Right cardiac atrium (tissue), 5 donors: Measurements from ENCODE around the gene EIF2B5. TPM values are rescaled to one million over a fixed set of nuclear protein-coding genes. Genes with fewer than 3 reads are reported as not detected.

Experiments used
- ATAC-seq, 2 donors: fragments of 200-7000 bp; cut with Tn5 transposase; one replicate each; pipeline versions ENCODE4 v1.8.0 to v1.9.1; 2020; ENCODE audit warnings: moderate library complexity in 2 of 2, mild to moderate bottlenecking in 1 of 2
- DNase-seq, 3 donors: peaks; one replicate each; pipeline ENCODE4 v3.0.0-alpha.2; 2020
- H3K27ac ChIP-seq: one replicate; pipeline ENCODE4 v1.5.1; 2013; ENCODE audit warnings: mild to moderate bottlenecking, low read length, control low read depth, moderate library complexity
- H3K27me3 ChIP-seq: one replicate; pipeline ENCODE4 v1.6.1; 2013; ENCODE audit not compliant: control insufficient read depth, insufficient read depth
- H3K4me1 ChIP-seq: one replicate; pipeline ENCODE4 v1.6.1; 2013; ENCODE audit warnings: low read length; ENCODE audit not compliant: control insufficient read depth, insufficient read depth
- H3K4me3 ChIP-seq: one replicate; pipeline ENCODE4 v1.5.1; 2013; ENCODE audit warnings: low read length, control low read depth
- H3K9me3 ChIP-seq: one replicate; pipeline ENCODE4 v1.6.1; 2013; ENCODE audit warnings: low read length; ENCODE audit not compliant: control insufficient read depth
- WGBS: extraction: QIAGEN DNeasy Blood & Tissue Kit; methylation state at CpG from one replicate; pipeline ENCODE4 v1.1.7; 2013; 5-methylcytosine and 5-hydroxymethylcytosine counted together
- intact Hi-C, 4 donors: fragments of 100-400 bp; cut with DNase I; formaldehyde crosslinking; loops; one replicate each; pipeline versions ENCODE4 v1.11.0 to v1.14.0; 2022 to 2023
- polyA plus RNA-seq: library from polyadenylated mRNA; stranded (reverse); fragments of 200-250 nt; gene quantifications from one replicate; pipeline ENCODE4 v1.2.3, GENCODE V29; 2013
- total RNA-seq, 4 donors: library from RNA; stranded (reverse); fragmentation: NEBNext Ultra II Directional; extraction: Animal tissue kit (Norgen Biotek cat#: 25700); gene quantifications; one replicate each; pipeline ENCODE4 v1.2.1, GENCODE V29; 2021
- donor health status: healthy with polysubstance abuse.
- donor health status: DM: no; HTN: yes; CAD: no.
- donor health status: DM: no; HTN: no; CAD: no.
- donor health status: DM: no; HTN: yes; CAD: no; lungs with severe emphysema.
- donor health status: DM: yes; HTN: yes; CAD: no.

Gene EIF2B5
- total and polyA plus RNA-seq, 5 donors = 28.3 to 34.5 (median 32.5) TPM

GRCh38 chr3:184174284-184174645, 39.1 kb downstream of the EIF2B5 start:
- no peaks in the 10 kb centered on the region for H3K9me3 ChIP-seq
- 16% methylated on average over 4 of the region's 4 CpGs for WGBS
- ATAC-seq (no peak), DNase-seq (no peak)
- H3K4me1 ChIP-seq = peaks cover 9% of the 10 kb centered on the region
- intact Hi-C loops = no loop called here
- no peak overlapping the region for H3K4me3 ChIP-seq
- no peaks in the 10 kb centered on the region for H3K27me3 ChIP-seq
- H3K27ac ChIP-seq = peak overlapping the region; percentile 10

- ATAC-seq = peak; percentile 92 to 95
- Histone ChIP-seq H3K4me1 (peaks cover 9% of the 10 kb centered on the region), H3K27me3 (no peaks in the 10 kb centered on the region), H3K9me3 (no peaks in the 10 kb centered on the region), H3K27ac (peak within 1 kb of the TSS; percentile 93), H3K4me3 (peak within 1 kb of the TSS; percentile 73)
- under 1% methylated on average over 73 of the region's 73 CpGs for WGBS
- peak; percentile 99 for DNase-seq
- intact Hi-C loops = no loop called here
These were observed 39.7 kb downstream of the EIF2B5 start, which contains the start of gene AP2M1 for GRCh38 chr3:184174646-184175492. Gene AP2M1 (plus strand): TSS chr3:184174855. CDS start chr3:184176994, 2,139 bp downstream.

- ATAC-seq (no peak), DNase-seq (peak in 1 of 3 donors; percentile 46)
- no peaks in the 10 kb centered on the region for H3K27me3 ChIP-seq
- H3K4me1 ChIP-seq = peaks cover 9% of the 10 kb centered on the region
- H3K27ac ChIP-seq = peak overlapping the region; percentile 93
- H3K4me3 ChIP-seq = peak overlapping the region; percentile 73
- intact Hi-C loops = no loop called here
- WGBS = 21% methylated on average over 8 of the region's 8 CpGs
- H3K9me3 ChIP-seq = no peaks in the 10 kb centered on the region
These were observed 40.3 kb downstream of the EIF2B5 start for GRCh38 chr3:184175506-184175905.

- H3K27ac ChIP-seq = peak overlapping the region; percentile 39
- peak overlapping the region; percentile 73 for H3K4me3 ChIP-seq
- H3K9me3 ChIP-seq = no peaks in the 10 kb centered on the region
- 27% methylated on average over 3 of the region's 3 CpGs for WGBS
- intact Hi-C loops = no loop called here
- peaks cover 9% of the 10 kb centered on the region for H3K4me1 ChIP-seq
- H3K27me3 ChIP-seq = no peaks in the 10 kb centered on the region
- no peak for ATAC-seq
- DNase-seq = peak in 1 of 3 donors; percentile 27
These were observed 40.8 kb downstream of the EIF2B5 start for GRCh38 chr3:184175981-184176376.

- intact Hi-C loops = no loop called here
- peaks cover 9% of the 10 kb centered on the region for H3K4me1 ChIP-seq
- peak; percentile 81 to 87 (median 83) for DNase-seq
- ATAC-seq = peak; percentile 40 to 70
- H3K9me3 ChIP-seq = no peaks in the 10 kb centered on the region
- 21% methylated on average over 19 of the region's 19 CpGs for WGBS
- no peaks in the 10 kb centered on the region for H3K27me3 ChIP-seq
- H3K4me3 ChIP-seq = peak overlapping the region; percentile 73
- H3K27ac ChIP-seq = peak overlapping the region; percentile 39
These were observed 41.5 kb downstream of the EIF2B5 start for GRCh38 chr3:184176377-184177330.

- ATAC-seq = no peak
- Histone ChIP-seq H3K4me1 (peaks cover 9% of the 10 kb centered on the region), H3K9me3 (no peaks in the 10 kb centered on the region), H3K27me3 (no peaks in the 10 kb centered on the region), H3K27ac (peak overlapping the region; percentile 39), H3K4me3 (no peak overlapping the region)
- peak in 2 of 3 donors; percentile 50 to 55 for DNase-seq
- 24% methylated on average over 4 of the region's 4 CpGs for WGBS
- intact Hi-C loops = no loop called here
These were observed 42.2 kb downstream of the EIF2B5 start for GRCh38 chr3:184177331-184177731.

- WGBS = 87% methylated on average over 14 of the region's 14 CpGs
These were observed 42.7 kb downstream of the EIF2B5 start for GRCh38 chr3:184177767-184178306.

GRCh38 chr3:184178521-184179138, 43.5 kb downstream of the EIF2B5 start:
- intact Hi-C loops = no loop called here
- Histone ChIP-seq H3K27me3 (no peaks in the 10 kb centered on the region), H3K4me1 (peaks cover 9% of the 10 kb centered on the region), H3K4me3 (no peak overlapping the region), H3K9me3 (no peaks in the 10 kb centered on the region), H3K27ac (no peak overlapping the region)
- ATAC-seq = no peak
- 90% methylated on average over 13 of the region's 13 CpGs for WGBS
- DNase-seq = no peak

More at GRCh38 chr3:184177767-184178306, 42.7 kb downstream of the EIF2B5 start:
- intact Hi-C loops = no loop called here
- no peaks in the 10 kb centered on the region for H3K27me3 ChIP-seq
- no peak overlapping the region for H3K4me3 ChIP-seq
- peaks cover 9% of the 10 kb centered on the region for H3K4me1 ChIP-seq
- DNase-seq = peak in 2 of 3 donors; percentile 49 to 56
- H3K27ac ChIP-seq = no peak overlapping the region
- ATAC-seq = no peak
- no peaks in the 10 kb centered on the region for H3K9me3 ChIP-seq

GRCh38 chr3:184180165-184180564, 45.0 kb downstream of the EIF2B5 start:
- no peak for ATAC-seq
- Histone ChIP-seq H3K27ac (no peak overlapping the region), H3K4me3 (no peak overlapping the region), H3K27me3 (no peaks in the 10 kb centered on the region), H3K4me1 (peaks cover 6% of the 10 kb centered on the region), H3K9me3 (no peaks in the 10 kb centered on the region)
- WGBS = 86% methylated on average over 6 of the region's 6 CpGs
- intact Hi-C loops = loop anchor here in 1 of 4 donors (10.0 kb wide), 1 partner anchor 115 kb away; the partner anchor contains the start of gene PSMD2
- DNase-seq = peak in 2 of 3 donors; percentile 0 to 29

GRCh38 chr3:184181596-184181995, 46.4 kb downstream of the EIF2B5 start:
- WGBS = 94% methylated on average over 9 of the region's 9 CpGs
- ATAC-seq (no peak), DNase-seq (peak in 2 of 3 donors; percentile 9 to 41)
- Histone ChIP-seq H3K4me1 (peaks cover 8% of the 10 kb centered on the region), H3K27ac (no peak overlapping the region), H3K27me3 (no peaks in the 10 kb centered on the region), H3K9me3 (no peaks in the 10 kb centered on the region), H3K4me3 (no peak overlapping the region)
- intact Hi-C loops = loop anchor here in 1 of 4 donors (10.0 kb wide), 1 partner anchor 113 kb away; the partner anchor contains the start of gene PSMD2
